ENCODE data around the gene DIPK2B.

DIPK2B gene, protein sequence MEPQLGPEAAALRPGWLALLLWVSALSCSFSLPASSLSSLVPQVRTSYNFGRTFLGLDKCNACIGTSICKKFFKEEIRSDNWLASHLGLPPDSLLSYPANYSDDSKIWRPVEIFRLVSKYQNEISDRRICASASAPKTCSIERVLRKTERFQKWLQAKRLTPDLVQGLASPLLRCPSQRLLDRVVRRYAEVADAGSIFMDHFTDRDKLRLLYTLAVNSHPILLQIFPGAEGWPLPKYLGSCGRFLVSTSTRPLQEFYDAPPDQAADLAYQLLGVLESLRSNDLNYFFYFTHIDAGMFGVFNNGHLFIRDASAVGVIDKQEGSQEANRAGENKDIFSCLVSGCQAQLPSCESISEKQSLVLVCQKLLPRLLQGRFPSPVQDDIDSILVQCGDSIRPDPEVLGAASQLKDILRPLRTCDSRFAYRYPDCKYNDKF

DNA sequence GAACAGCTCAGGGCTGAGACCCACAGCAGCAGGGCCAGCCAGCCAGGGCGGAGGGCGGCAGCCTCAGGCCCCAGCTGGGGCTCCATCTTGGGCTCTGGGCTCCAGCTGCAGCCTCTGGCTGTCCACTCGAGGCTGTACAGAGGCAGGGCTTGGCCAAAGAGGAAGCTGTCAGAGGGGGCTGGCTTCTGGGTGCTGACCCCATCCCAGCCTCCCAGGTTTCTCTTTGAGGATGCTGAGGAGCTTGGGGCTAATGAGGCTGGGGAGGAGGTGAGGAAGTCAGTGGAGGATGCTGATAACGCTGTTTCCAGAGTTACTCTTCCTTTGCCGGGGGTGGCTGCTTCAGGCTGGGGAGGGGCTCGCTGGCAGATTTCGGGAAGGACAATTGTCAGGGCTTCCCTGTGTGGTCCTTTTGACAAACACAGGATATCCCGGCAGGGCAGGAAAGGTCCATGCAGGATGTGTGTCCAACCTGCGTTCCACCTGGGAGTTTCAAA lies at the start of gene DIPK2B:
DIPK2B (minus strand) TSS at position 136 of the 494 bp plus-strand sequence; CDS start at position 86, 50 bp downstream.
- no peak within 1 kb of the TSS for H3K4me3 ChIP-seq (ENCODE audit: low read length)
- no peak for TF ChIP-seq ZNF274 (IDR thresholded peaks at IDR 0.05; ENCODE audit: low read depth, low read length)

DNA sequence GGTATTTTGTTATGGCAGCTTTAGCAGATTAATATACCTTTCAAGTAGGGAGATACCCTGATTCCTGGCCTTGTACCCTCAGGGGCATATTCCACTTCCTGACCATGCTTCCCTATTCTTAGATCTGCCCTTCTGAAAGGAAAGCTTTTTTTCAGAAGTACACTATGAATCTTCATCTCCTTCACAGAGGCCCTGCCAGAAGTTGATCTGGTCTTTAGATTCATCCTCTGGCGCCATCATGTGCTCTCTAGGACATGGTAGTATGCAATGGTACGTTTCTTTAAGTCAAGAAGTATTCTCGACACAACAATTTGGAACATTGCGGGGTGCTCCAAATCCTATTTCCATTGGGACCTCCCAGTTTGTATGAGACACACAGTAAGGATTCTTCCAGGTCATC lies 39.6 kb upstream of the DIPK2B start:
- no peak for TF ChIP-seq ZNF274 (IDR thresholded peaks at IDR 0.05; ENCODE audit: low read depth, low read length)
- H3K4me3 ChIP-seq (ENCODE audit: low read length) = no peak overlapping the region

DNA sequence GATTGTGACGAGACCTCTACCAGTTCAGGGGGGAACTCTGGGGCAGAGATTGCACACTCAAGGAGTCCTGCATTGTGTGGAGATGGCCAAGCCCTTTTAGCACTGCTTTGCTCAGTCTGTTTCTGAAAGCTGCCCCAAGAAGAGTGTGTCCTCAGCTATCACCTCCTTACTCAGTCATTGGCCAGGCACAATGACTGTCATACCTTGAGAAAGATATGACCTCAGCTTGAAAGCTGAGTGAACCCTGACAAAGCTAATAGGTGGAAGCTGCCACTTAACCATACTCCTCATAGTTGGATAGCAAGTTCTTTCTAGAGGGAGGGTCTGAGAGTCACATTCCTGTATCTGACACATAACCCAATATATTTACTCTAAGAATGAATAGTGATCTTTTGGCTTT lies 37.8 kb upstream of the DIPK2B start:
- no peak overlapping the region for H3K4me3 ChIP-seq (ENCODE audit: low read length)
- no peak for TF ChIP-seq ZNF274 (IDR thresholded peaks at IDR 0.05; ENCODE audit: low read depth, low read length)

DNA sequence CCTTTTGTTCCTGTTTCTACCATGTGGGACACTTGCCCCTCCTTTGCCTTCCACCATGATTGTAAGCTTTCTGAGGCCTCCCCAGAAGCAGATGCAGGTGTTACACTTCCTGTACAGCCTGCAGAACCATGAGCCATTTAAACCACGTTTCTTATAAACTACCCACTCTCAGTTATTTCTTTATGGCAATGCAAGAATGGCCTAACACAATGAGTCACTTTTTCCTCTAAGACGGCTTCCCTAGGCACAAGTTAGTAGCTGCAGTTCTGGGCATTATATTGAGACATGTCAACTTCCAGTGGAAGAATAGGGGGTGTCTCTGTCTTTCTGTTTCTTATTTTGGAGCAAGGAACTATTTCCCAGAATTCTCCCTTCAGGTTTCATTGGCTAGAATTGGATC lies 32.9 kb upstream of the DIPK2B start:
- no peak overlapping the region for H3K4me3 ChIP-seq (ENCODE audit: low read length)
- TF ChIP-seq ZNF274 (IDR thresholded peaks at IDR 0.05; ENCODE audit: low read depth, low read length) = no peak

DNA sequence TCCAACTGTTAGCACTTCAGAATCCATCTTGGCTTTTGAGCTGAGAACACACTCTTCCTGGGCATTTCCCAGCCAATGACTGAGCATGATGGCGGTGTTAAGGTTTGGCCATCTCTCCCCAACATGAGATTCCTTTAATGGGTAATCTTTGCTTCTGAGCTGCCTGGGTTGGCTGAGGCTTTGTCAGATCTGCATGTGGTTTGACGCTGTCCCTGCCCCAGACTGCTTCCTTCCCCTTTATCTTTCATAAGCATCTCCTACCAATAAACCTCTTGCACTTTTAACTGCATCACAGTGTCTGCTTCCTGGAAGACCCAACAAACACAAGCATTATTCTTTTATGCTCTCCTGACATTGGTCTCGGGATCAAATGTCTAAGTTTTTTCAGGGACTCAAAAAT lies 31.5 kb upstream of the DIPK2B start:
- no peak for TF ChIP-seq ZNF274 (IDR thresholded peaks at IDR 0.05; ENCODE audit: low read depth, low read length)

DNA sequence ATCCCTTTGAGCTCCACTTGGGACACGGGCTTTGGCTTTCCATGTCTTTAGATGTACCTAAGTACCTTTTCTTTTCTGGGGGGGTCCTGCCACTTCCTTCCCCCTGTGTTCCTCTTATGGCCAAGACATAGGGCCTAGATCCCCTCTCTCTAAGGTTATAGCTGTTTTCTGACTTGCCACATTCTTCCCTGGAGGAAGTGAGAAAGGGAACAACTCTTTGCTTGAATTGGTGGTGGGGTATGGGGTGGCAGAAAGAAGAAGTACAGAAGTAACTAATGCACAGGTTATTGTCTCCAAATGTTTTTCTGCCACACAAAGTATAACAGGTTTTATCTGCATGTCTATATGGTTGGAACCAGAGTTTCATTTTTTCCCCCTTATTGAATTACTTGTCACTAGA lies 29.7 kb upstream of the DIPK2B start:
- no peak for TF ChIP-seq ZNF274 (IDR thresholded peaks at IDR 0.05; ENCODE audit: low read depth, low read length)
- H3K4me3 ChIP-seq (ENCODE audit: low read length) = no peak overlapping the region

More for the DNA sequence above, 31.5 kb upstream of the DIPK2B start:
- H3K4me3 ChIP-seq (ENCODE audit: low read length) = no peak overlapping the region

DNA sequence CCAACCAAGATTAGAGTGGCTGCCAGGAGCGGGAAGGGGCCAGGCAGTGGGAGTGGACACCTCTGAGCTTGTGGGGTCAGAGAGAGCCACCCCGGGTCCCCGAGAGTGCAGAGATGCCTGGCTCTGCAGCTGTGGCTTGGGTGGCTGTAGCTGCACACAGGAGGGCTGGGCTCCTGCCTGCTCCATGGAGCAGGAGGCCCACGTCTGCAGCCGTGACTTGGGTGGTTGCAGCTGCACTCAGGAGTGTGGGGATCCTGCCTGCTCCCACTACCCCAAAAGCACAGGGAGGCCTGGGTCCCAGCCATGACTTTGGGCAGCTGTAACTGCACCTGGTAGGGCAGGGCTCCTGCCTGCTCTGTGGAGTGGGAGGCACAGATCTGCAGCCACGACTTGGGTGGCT lies 28.7 kb upstream of the DIPK2B start:
- TF ChIP-seq ZNF274 (IDR thresholded peaks at IDR 0.05; ENCODE audit: low read depth, low read length) = no peak
- H3K4me3 ChIP-seq (ENCODE audit: low read length) = no peak overlapping the region

DNA sequence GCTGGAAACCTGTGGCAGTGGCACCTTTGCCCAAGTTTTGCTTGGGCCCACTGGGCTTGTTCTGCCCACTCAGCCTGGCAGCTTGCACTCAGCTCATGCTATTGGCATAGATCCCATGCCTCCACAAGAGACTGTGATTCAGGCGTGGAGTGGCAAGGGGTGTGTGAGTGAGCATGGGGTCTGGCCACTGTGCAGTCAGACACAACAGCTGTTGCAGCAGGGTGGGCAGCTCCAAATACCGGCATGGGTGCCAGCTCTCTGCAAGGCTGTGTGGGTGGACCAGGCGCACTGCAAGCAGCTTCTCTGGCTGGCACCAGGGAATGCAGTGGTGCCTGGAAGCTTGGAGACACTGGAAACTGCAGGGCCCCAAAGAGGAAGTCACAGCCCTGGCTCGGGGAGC lies 27.4 kb upstream of the DIPK2B start:
- no peak for TF ChIP-seq ZNF274 (IDR thresholded peaks at IDR 0.05; ENCODE audit: low read depth, low read length)
- H3K4me3 ChIP-seq (ENCODE audit: low read length) = no peak overlapping the region

DNA sequence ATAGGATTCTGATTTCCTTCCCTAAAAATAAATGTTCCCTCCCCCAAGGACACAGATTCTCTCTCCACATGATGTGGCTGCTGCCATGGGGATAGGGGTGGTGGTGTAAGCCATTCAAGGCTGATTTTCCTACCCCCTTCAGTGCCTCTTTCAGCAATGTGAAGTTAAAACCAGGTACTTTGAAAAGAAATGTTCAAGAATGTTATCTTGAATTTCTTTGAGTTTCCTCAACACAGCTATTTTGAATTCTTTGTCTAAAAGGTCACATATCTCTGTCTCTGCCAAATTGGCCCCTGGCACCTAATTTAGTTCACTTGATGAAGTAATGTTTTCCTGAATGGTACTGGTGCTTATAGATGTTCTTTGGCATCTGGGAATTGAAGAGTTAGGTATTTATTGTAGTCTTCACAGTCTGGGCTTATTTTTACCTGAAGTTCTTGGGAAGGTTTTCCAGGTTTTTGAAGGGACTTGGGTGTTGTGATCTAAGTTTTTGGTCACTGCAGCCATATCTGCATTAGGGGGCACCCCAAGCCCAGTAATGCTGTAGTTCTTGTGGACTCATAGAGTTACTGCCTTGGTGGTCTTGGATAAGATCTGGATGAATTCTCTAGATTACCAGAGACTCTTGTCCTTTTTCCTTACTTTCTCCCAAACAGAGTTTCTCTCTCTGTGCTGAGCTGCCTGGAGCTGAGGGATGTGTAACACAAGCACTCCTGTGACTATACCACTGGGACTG lies 7.6 kb upstream of the DIPK2B start:
- no peak overlapping the region for H3K4me3 ChIP-seq (ENCODE audit: low read length)
- no peak for TF ChIP-seq ZNF274 (IDR thresholded peaks at IDR 0.05; ENCODE audit: low read depth, low read length)

DNA sequence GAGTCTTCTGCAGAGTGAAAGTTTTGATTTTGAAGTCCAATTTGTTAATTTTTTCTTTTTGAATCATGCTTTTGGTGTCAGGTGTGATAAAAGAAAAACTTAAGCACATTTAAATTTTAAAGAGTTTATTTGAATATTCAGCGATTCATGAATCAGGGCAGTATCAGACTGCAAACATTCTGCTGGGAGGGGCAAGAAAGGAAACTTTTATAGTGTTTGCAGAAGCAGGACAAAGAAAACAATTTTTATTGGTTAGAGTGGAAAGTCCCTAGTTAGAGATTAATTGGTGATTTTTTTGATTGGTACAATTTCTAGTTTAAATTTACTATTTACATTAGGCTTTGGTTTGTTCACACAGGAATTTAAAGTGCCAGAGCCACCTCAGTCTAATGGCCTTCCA lies 1.5 kb upstream of the DIPK2B start:
- TF ChIP-seq ZNF274 (IDR thresholded peaks at IDR 0.05; ENCODE audit: low read depth, low read length) = no peak

DNA sequence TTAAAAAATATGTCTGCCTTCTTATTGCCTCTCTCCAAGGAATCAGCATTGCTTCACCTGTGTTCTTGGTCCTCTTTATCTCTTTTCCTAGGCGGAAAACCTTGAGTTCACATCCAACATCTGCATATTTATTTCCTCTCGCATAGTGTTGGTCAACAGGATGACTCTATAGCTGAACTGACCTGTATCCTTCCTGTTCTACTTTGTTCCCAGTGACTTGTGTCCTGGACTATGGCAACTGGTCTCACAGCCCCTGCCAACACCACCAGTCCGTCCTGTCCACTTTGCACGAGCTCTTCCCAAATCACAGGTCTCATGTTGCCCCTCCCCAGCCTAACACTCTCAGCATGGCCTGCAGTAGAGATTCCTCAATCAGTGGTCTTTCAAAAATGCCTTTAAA lies 2.0 kb downstream of the DIPK2B start:
- H3K4me3 ChIP-seq (ENCODE audit: low read length) = no peak overlapping the region
- no peak for TF ChIP-seq ZNF274 (IDR thresholded peaks at IDR 0.05; ENCODE audit: low read depth, low read length)

More for the DNA sequence above, 1.5 kb upstream of the DIPK2B start:
- H3K4me3 ChIP-seq (ENCODE audit: low read length) = no peak overlapping the region

DNA sequence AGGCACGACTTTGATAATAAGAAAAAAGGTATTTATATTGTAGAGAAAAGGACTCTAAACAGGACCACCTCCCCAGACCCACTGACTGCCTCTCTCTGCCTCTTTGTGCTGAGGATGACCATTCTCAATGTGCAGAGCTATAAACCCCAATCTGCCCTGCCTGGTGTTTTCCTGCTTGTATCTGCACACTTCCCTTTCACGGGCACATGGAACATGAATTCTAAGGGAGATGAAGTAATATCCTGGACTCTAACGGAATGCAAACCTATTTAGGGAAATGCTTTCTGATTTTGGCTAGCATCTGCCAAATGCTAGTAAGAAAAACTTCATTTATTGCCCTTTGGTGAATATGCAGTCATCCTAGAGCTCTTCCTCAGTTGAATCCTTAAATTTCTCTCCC lies 2.4 kb downstream of the DIPK2B start:
- TF ChIP-seq ZNF274 (IDR thresholded peaks at IDR 0.05; ENCODE audit: low read depth, low read length) = no peak
- no peak overlapping the region for H3K4me3 ChIP-seq (ENCODE audit: low read length)

DNA sequence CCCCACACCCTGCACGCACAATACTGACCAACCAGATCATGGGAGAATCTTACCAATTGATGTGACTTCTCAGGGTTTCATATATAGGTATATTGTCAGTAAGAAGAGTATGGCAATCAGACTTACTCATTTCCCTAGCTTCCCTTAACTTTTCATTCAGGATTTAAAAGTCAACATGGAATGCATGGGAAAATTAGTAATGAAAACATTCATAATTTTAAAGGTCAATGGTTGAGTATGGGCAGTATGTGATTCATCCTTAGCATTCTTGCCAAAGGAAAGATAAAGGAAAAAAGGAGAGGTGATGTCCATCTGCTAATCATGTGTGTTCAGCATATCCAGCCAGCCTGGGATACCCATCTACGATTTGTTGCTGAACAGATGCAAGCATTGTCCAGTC lies 4.0 kb downstream of the DIPK2B start:
- H3K4me3 ChIP-seq (ENCODE audit: low read length) = no peak overlapping the region
- TF ChIP-seq ZNF274 (IDR thresholded peaks at IDR 0.05; ENCODE audit: low read depth, low read length) = no peak

DNA sequence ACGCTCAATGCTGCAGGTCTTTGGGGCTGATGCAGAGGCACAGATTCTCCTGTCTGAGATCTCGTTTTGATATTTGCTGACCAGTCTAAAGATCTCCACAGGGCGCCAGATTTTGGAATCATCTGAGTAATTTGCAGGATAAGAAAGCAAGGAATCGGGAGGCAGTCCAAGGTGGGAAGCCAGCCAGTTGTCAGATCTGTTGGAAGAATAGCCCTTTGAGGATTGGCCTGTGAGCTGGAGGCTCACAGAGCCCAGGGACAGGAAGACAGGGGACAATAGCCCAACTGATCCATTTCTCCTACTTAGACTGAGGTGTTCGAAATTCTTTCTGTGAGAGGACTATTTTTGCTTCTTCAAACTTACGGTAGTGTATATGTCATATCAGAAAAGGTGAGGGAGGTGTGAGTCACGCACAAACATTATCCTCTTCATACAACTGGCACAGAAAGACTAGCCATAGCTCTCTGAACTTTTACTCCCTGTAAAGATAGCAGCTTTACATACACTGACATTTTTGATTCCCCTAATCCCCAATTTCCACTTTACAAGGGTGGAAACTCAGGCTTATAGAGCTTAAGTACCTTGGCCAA lies 8.8 kb downstream of the DIPK2B start:
- TF ChIP-seq ZNF274 (IDR thresholded peaks at IDR 0.05; ENCODE audit: low read depth, low read length) = no peak
- no peak overlapping the region for H3K4me3 ChIP-seq (ENCODE audit: low read length)

DNA sequence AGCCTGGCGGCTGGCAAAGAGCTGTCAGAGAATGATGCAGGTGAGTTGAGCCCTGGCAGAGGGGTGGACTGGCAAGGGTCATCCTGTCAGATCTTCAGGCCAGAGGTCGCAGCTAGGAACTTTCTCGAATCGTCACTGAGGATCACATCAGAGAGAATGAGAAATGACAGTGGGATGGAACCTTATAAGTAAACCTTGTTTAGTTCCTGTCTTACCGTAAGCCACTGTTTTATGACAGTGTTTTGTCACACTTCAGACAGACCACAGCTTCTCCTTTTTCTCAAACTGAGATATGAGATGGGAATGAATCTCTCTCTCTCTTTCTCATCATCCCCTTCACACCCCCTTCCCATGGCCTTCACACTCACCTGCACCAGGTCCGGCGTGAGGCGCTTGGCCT lies 9.3 kb downstream of the DIPK2B start:
- H3K4me3 ChIP-seq (ENCODE audit: low read length) = no peak overlapping the region
- no peak for TF ChIP-seq ZNF274 (IDR thresholded peaks at IDR 0.05; ENCODE audit: low read depth, low read length)

Data from GM08714 (cell line).